HG03103 (cell line): ENCODE measurements around the gene ICAM5.
"Not testable (repeated sequence)": the region's sequence is repeated elsewhere in the genome, so short reads cannot be mapped to it uniquely, and the experiment has no call there.

Experiments used
- ATAC-seq: cut with Tn5 transposase; IDR thresholded peaks from one replicate; pipeline ENCODE4 v1.9.1; 2021; ENCODE audit warnings: low read depth; ENCODE audit not compliant: unreplicated experiment

ICAM5 gene

GRCh38 chr19:10270180-10270615 lies 19.6 kb upstream of the ICAM5 start:
- no peak for ATAC-seq

GRCh38 chr19:10270616-10271394 lies 18.9 kb upstream of the ICAM5 start, which contains the start of gene ICAM1:
ICAM1 (plus strand) TSS chr19:10271120; CDS start chr19:10271160, 40 bp downstream.
- no peak for ATAC-seq

- no peak for ATAC-seq
Measured at GRCh38 chr19:10271543-10272086, 18.1 kb upstream of the ICAM5 start.

- ATAC-seq: no peak
Measured at GRCh38 chr19:10274589-10274988, 15.2 kb upstream of the ICAM5 start.

GRCh38 chr19:10277795-10278589 lies 11.8 kb upstream of the ICAM5 start:
- ATAC-seq: no peak

GRCh38 chr19:10278935-10279334 lies 10.8 kb upstream of the ICAM5 start:
- ATAC-seq: no peak

- no peak for ATAC-seq
Measured at GRCh38 chr19:10279737-10280442, 9.9 kb upstream of the ICAM5 start.

GRCh38 chr19:10282043-10282442 lies 7.7 kb upstream of the ICAM5 start:
- ATAC-seq: not testable (repeated sequence)

GRCh38 chr19:10283301-10284064 lies 6.3 kb upstream of the ICAM5 start:
- ATAC-seq: no peak

- no peak for ATAC-seq
Measured at GRCh38 chr19:10284065-10284959, 5.4 kb upstream of the ICAM5 start.

- no peak for ATAC-seq
Measured at GRCh38 chr19:10284960-10285278, 4.8 kb upstream of the ICAM5 start.

- no peak for ATAC-seq
Measured at GRCh38 chr19:10285393-10285792, 4.4 kb upstream of the ICAM5 start.

GRCh38 chr19:10286803-10287737 lies 2.7 kb upstream of the ICAM5 start, which contains the start of gene ICAM4:
ICAM4 (plus strand) TSS chr19:10286955; CDS start chr19:10287013, 58 bp downstream.
- no peak for ATAC-seq

- no peak for ATAC-seq
Measured at GRCh38 chr19:10288662-10289166, 1.0 kb upstream of the ICAM5 start.

GRCh38 chr19:10289167-10289835 lies 451 bp upstream of the ICAM5 start:
- ATAC-seq: no peak

GRCh38 chr19:10290357-10290875 lies 664 bp downstream of the ICAM5 start:
- no peak for ATAC-seq
